ENCODE measurements around the gene ADAMTSL1.

Gene ADAMTSL1

GRCh38 chr9:18798508-18799290 is 324.7 kb downstream of the ADAMTSL1 start:
- H3K4me3 Mint-ChIP-seq: no peak overlapping the region
- no peaks in the 10 kb centered on the region for H3K4me1 Mint-ChIP-seq (ENCODE audit: low read depth)
- H3K9me3 Mint-ChIP-seq: no peaks in the 10 kb centered on the region
- no peaks in the 10 kb centered on the region for H3K27me3 Mint-ChIP-seq (ENCODE audit: low read depth)
- no peaks in the 10 kb centered on the region for H3K36me3 Mint-ChIP-seq (ENCODE audit: low read depth)
- H3K27ac Mint-ChIP-seq: no peak overlapping the region

GRCh38 chr9:18799428-18799827 is 325.5 kb downstream of the ADAMTSL1 start:
- Mint-ChIP-seq H3K36me3 (ENCODE audit: low read depth) (no peaks in the 10 kb centered on the region), H3K27me3 (ENCODE audit: low read depth) (no peaks in the 10 kb centered on the region), H3K4me1 (ENCODE audit: low read depth) (no peaks in the 10 kb centered on the region)

GRCh38 chr9:18800579-18800978 is 326.6 kb downstream of the ADAMTSL1 start:
- Mint-ChIP-seq H3K27ac (no peak overlapping the region), H3K9me3 (no peaks in the 10 kb centered on the region), H3K27me3 (ENCODE audit: low read depth) (peaks cover 5% of the 10 kb centered on the region), H3K4me1 (ENCODE audit: low read depth) (no peaks in the 10 kb centered on the region), H3K36me3 (ENCODE audit: low read depth) (no peaks in the 10 kb centered on the region), H3K4me3 (no peak overlapping the region)

More at GRCh38 chr9:18799428-18799827, 325.5 kb downstream of the ADAMTSL1 start:
- Mint-ChIP-seq H3K27ac (no peak overlapping the region), H3K9me3 (no peaks in the 10 kb centered on the region), H3K4me3 (no peak overlapping the region)

- H3K27me3 Mint-ChIP-seq (ENCODE audit: low read depth): peaks cover 5% of the 10 kb centered on the region
Observed at GRCh38 chr9:18805386-18805785, 331.4 kb downstream of the ADAMTSL1 start.

GRCh38 chr9:18806232-18807080 is 332.5 kb downstream of the ADAMTSL1 start:
- no peak overlapping the region for H3K4me3 Mint-ChIP-seq
- H3K4me1 Mint-ChIP-seq (ENCODE audit: low read depth): no peaks in the 10 kb centered on the region
- no peaks in the 10 kb centered on the region for H3K9me3 Mint-ChIP-seq
- no peaks in the 10 kb centered on the region for H3K36me3 Mint-ChIP-seq (ENCODE audit: low read depth)
- no peak overlapping the region for H3K27ac Mint-ChIP-seq
- H3K27me3 Mint-ChIP-seq (ENCODE audit: low read depth): peaks cover 6% of the 10 kb centered on the region

More at GRCh38 chr9:18805386-18805785, 331.4 kb downstream of the ADAMTSL1 start:
- Mint-ChIP-seq H3K27ac (no peak overlapping the region), H3K4me3 (no peak overlapping the region), H3K36me3 (ENCODE audit: low read depth) (no peaks in the 10 kb centered on the region), H3K9me3 (no peaks in the 10 kb centered on the region), H3K4me1 (ENCODE audit: low read depth) (no peaks in the 10 kb centered on the region)

- H3K9me3 Mint-ChIP-seq: no peaks in the 10 kb centered on the region
- peaks cover 5% of the 10 kb centered on the region for H3K27me3 Mint-ChIP-seq (ENCODE audit: low read depth)
- H3K4me3 Mint-ChIP-seq: no peak overlapping the region
- no peaks in the 10 kb centered on the region for H3K36me3 Mint-ChIP-seq (ENCODE audit: low read depth)
- no peak overlapping the region for H3K27ac Mint-ChIP-seq
- H3K4me1 Mint-ChIP-seq (ENCODE audit: low read depth): no peaks in the 10 kb centered on the region
Observed at GRCh38 chr9:18810581-18810980, 336.6 kb downstream of the ADAMTSL1 start.

GRCh38 chr9:18811171-18811570 is 337.2 kb downstream of the ADAMTSL1 start:
- Mint-ChIP-seq H3K4me1 (ENCODE audit: low read depth) (no peaks in the 10 kb centered on the region), H3K9me3 (no peaks in the 10 kb centered on the region), H3K4me3 (no peak overlapping the region), H3K27me3 (ENCODE audit: low read depth) (peaks cover 5% of the 10 kb centered on the region), H3K27ac (no peak overlapping the region), H3K36me3 (ENCODE audit: low read depth) (no peaks in the 10 kb centered on the region)

- Mint-ChIP-seq H3K27me3 (ENCODE audit: low read depth) (no peaks in the 10 kb centered on the region), H3K36me3 (ENCODE audit: low read depth) (no peaks in the 10 kb centered on the region), H3K9me3 (no peaks in the 10 kb centered on the region), H3K27ac (no peak overlapping the region), H3K4me1 (ENCODE audit: low read depth) (no peaks in the 10 kb centered on the region), H3K4me3 (no peak overlapping the region)
Observed at GRCh38 chr9:18819418-18819817, 345.5 kb downstream of the ADAMTSL1 start.

- Mint-ChIP-seq H3K4me3 (no peak overlapping the region), H3K9me3 (no peaks in the 10 kb centered on the region), H3K4me1 (ENCODE audit: low read depth) (peaks cover 2% of the 10 kb centered on the region), H3K27ac (no peak overlapping the region), H3K36me3 (ENCODE audit: low read depth) (no peaks in the 10 kb centered on the region), H3K27me3 (ENCODE audit: low read depth) (no peaks in the 10 kb centered on the region)
Observed at GRCh38 chr9:18820566-18821095, 346.7 kb downstream of the ADAMTSL1 start.

- Mint-ChIP-seq H3K27ac (no peak overlapping the region), H3K4me1 (ENCODE audit: low read depth) (peaks cover 6% of the 10 kb centered on the region), H3K27me3 (ENCODE audit: low read depth) (no peaks in the 10 kb centered on the region)
Observed at GRCh38 chr9:18821788-18822187, 347.8 kb downstream of the ADAMTSL1 start.

GRCh38 chr9:18822850-18823249 is 348.9 kb downstream of the ADAMTSL1 start:
- no peak overlapping the region for H3K27ac Mint-ChIP-seq
- no peaks in the 10 kb centered on the region for H3K36me3 Mint-ChIP-seq (ENCODE audit: low read depth)
- no peaks in the 10 kb centered on the region for H3K27me3 Mint-ChIP-seq (ENCODE audit: low read depth)
- H3K9me3 Mint-ChIP-seq: no peaks in the 10 kb centered on the region
- H3K4me1 Mint-ChIP-seq (ENCODE audit: low read depth): peaks cover 6% of the 10 kb centered on the region
- no peak overlapping the region for H3K4me3 Mint-ChIP-seq

More at GRCh38 chr9:18821788-18822187, 347.8 kb downstream of the ADAMTSL1 start:
- H3K36me3 Mint-ChIP-seq (ENCODE audit: low read depth): no peaks in the 10 kb centered on the region
- H3K9me3 Mint-ChIP-seq: no peaks in the 10 kb centered on the region
- H3K4me3 Mint-ChIP-seq: no peak overlapping the region

GRCh38 chr9:18824095-18824666 is 350.2 kb downstream of the ADAMTSL1 start:
- peaks cover 6% of the 10 kb centered on the region for H3K4me1 Mint-ChIP-seq (ENCODE audit: low read depth)
- H3K27ac Mint-ChIP-seq: no peak overlapping the region
- peaks cover 2% of the 10 kb centered on the region for H3K27me3 Mint-ChIP-seq (ENCODE audit: low read depth)
- no peaks in the 10 kb centered on the region for H3K36me3 Mint-ChIP-seq (ENCODE audit: low read depth)
- H3K9me3 Mint-ChIP-seq: no peaks in the 10 kb centered on the region
- no peak overlapping the region for H3K4me3 Mint-ChIP-seq

- H3K27ac Mint-ChIP-seq: no peak overlapping the region
- H3K27me3 Mint-ChIP-seq (ENCODE audit: low read depth): peaks cover 2% of the 10 kb centered on the region
- H3K4me3 Mint-ChIP-seq: peak overlapping the region; percentile 3
- no peaks in the 10 kb centered on the region for H3K9me3 Mint-ChIP-seq
- peaks cover 6% of the 10 kb centered on the region for H3K4me1 Mint-ChIP-seq (ENCODE audit: low read depth)
- no peaks in the 10 kb centered on the region for H3K36me3 Mint-ChIP-seq (ENCODE audit: low read depth)
Observed at GRCh38 chr9:18825656-18826170, 351.8 kb downstream of the ADAMTSL1 start.

GRCh38 chr9:18826248-18826647 is 352.3 kb downstream of the ADAMTSL1 start:
- Mint-ChIP-seq H3K27ac (no peak overlapping the region), H3K4me3 (no peak overlapping the region), H3K36me3 (ENCODE audit: low read depth) (no peaks in the 10 kb centered on the region)

More at GRCh38 chr9:18826248-18826647, 352.3 kb downstream of the ADAMTSL1 start:
- H3K27me3 Mint-ChIP-seq (ENCODE audit: low read depth): peaks cover 2% of the 10 kb centered on the region
- H3K4me1 Mint-ChIP-seq (ENCODE audit: low read depth): peaks cover 6% of the 10 kb centered on the region
- H3K9me3 Mint-ChIP-seq: no peaks in the 10 kb centered on the region
